Cardiac muscle cell (in vitro differentiated cells and primary cell): ENCODE measurements around the gene CUBN. TPM values are rescaled to one million over a fixed set of nuclear protein-coding genes. Genes with fewer than 3 reads are reported as not detected.

ENCODE experiments used
- DNase-seq, 2 donors: peaks; one replicate each; pipeline versions ENCODE4 v3.0.0 to v3.0.0-alpha.2; 2010 to 2017; ENCODE audit warnings: low read depth in 1 of 2, low spot score in 1 of 2
- H3K27ac ChIP-seq: fragments of 200-600 bp; sonication (generic); 2 replicates; pipeline ENCODE4 v1.5.1; 2016
- H3K27me3 ChIP-seq: fragments of 200-600 bp; sonication (generic); 2 replicates; pipeline ENCODE4 v1.6.0; 2016; ENCODE audit warnings: control low read depth
- H3K36me3 ChIP-seq: fragments of 200-600 bp; sonication (generic); 2 replicates; pipeline ENCODE4 v1.5.1; 2016; ENCODE audit warnings: control low read depth
- H3K4me1 ChIP-seq: fragments of 200-600 bp; sonication (generic); 2 replicates; pipeline ENCODE4 v1.8.1; 2017; ENCODE audit warnings: low read depth, mild to moderate bottlenecking, mixed run types
- H3K4me3 ChIP-seq: fragments of 200-600 bp; sonication (generic); 2 replicates; pipeline ENCODE4 v1.5.1; 2016; ENCODE audit warnings: mild to moderate bottlenecking
- H3K9me3 ChIP-seq: fragments of 200-600 bp; sonication (generic); 2 replicates; pipeline ENCODE4 v1.5.1; 2017; ENCODE audit warnings: low read depth, mild to moderate bottlenecking, control low read depth
- polyA plus RNA-seq: library from polyadenylated mRNA; unstranded; fragments of >200 nt; fragmentation: Nextera tagmentation; extraction: Ambion mirVana; gene quantifications from 2 replicates; pipeline ENCODE4 v1.2.1, GENCODE V29; 2016
- total RNA-seq: library from RNA; depleted of rRNA; stranded (reverse); fragments of >200 nt; gene quantifications from 2 replicates; pipeline ENCODE4 v1.2.3, GENCODE V29; 2016
- TF ChIP-seq, protein P1 (sequence below): IDR thresholded peaks from 2 replicates; pipeline ENCODE4 v1.5.1; 2012; ENCODE audit warnings: low read depth, mild to moderate bottlenecking, low read length

Gene CUBN
- total and polyA plus RNA-seq, 2 experiments from 2014 or later = 0.79 to 2.7 TPM

DNA sequence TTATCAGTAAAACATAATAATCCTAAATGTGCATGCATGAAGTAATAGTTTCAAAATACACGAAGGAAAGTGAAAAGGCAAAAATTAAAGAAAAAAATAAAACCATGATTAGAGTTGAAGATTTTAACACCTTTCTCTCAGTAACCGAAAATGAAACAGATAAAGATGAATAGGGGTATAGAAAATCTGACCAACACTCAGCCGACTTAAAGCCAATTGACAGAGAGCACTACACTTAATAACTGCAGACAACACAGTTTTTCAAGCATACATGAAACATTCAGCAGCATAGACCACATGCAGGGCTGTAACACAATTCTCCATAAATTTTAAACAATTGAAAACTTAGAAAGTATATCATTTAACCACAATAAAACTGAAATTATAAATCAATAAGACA lies 76.1 kb downstream of the CUBN start:
- Histone ChIP-seq H3K36me3 (no peaks in the 10 kb centered on the region), H3K27ac (no peak overlapping the region), H3K4me3 (no peak overlapping the region), H3K27me3 (no peaks in the 10 kb centered on the region), H3K4me1 (no peaks in the 10 kb centered on the region), H3K9me3 (no peaks in the 10 kb centered on the region)
- TF ChIP-seq, protein P1, sequence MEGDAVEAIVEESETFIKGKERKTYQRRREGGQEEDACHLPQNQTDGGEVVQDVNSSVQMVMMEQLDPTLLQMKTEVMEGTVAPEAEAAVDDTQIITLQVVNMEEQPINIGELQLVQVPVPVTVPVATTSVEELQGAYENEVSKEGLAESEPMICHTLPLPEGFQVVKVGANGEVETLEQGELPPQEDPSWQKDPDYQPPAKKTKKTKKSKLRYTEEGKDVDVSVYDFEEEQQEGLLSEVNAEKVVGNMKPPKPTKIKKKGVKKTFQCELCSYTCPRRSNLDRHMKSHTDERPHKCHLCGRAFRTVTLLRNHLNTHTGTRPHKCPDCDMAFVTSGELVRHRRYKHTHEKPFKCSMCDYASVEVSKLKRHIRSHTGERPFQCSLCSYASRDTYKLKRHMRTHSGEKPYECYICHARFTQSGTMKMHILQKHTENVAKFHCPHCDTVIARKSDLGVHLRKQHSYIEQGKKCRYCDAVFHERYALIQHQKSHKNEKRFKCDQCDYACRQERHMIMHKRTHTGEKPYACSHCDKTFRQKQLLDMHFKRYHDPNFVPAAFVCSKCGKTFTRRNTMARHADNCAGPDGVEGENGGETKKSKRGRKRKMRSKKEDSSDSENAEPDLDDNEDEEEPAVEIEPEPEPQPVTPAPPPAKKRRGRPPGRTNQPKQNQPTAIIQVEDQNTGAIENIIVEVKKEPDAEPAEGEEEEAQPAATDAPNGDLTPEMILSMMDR = no peak
- no peak for DNase-seq

DNA sequence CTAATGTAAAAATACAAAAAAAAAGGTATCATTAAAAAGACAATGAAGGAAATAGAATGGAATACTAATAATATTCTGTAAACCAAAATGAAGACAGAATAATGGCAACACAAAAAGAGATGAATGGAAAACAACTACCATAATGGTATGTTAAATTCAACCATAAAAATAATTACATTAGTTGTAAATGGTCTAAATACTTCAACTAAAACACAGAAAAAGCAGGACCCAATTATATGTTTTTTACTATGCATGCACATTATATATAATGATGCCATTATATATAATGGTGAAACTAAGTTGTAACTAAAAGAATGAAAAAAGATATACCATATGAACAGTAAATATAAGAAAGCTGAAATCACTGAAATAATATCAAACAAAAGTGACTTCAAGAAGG lies 76.5 kb downstream of the CUBN start:
- no peaks in the 10 kb centered on the region for H3K36me3 ChIP-seq
- TF ChIP-seq, protein P1 = no peak
- no peak for DNase-seq
- H3K4me3 ChIP-seq = no peak overlapping the region
- no peak overlapping the region for H3K27ac ChIP-seq
- no peaks in the 10 kb centered on the region for H3K9me3 ChIP-seq
- no peaks in the 10 kb centered on the region for H3K4me1 ChIP-seq
- no peaks in the 10 kb centered on the region for H3K27me3 ChIP-seq

DNA sequence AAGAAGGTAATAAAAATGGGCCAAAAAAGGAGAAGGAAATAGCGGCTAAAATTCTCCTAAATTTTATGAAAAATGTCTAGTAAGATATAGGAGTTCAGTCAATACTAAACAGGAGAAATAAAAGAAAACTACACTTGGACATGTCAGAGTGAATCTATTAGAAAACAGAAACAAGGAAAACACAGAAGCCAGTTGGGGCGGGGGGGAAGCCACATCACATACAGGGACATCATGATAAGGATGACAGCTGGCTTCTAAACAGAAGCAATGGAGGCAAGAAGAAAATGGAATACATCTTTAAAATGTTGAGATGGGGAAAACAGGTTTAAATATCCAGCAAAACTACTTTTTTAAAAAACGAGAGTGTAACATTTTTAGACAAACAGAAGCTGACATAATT lies 77.8 kb downstream of the CUBN start:
- Histone ChIP-seq H3K4me1 (no peaks in the 10 kb centered on the region), H3K27me3 (no peaks in the 10 kb centered on the region), H3K36me3 (no peaks in the 10 kb centered on the region), H3K27ac (no peak overlapping the region), H3K4me3 (no peak overlapping the region), H3K9me3 (no peaks in the 10 kb centered on the region)
- TF ChIP-seq, protein P1 = no peak
- no peak for DNase-seq

DNA sequence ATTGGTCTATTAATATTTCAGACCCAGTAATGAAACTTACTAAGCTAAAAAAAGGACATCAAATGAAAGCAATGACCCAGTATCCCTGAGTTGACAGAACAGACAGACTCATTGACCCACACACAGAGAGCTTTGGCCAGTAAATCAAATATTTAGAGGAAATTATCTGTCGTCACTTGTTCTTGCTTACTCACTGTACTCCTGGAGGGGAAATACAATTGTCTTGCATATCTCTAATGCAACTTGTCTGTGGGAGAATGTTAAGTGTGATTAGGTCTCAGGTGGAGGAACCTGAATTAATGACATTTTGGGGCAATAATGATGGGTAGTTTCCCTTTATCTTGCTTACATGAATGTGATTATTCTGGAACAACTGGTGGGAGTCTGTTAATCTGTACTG lies 80.4 kb downstream of the CUBN start:
- no peak overlapping the region for H3K27ac ChIP-seq

DNA sequence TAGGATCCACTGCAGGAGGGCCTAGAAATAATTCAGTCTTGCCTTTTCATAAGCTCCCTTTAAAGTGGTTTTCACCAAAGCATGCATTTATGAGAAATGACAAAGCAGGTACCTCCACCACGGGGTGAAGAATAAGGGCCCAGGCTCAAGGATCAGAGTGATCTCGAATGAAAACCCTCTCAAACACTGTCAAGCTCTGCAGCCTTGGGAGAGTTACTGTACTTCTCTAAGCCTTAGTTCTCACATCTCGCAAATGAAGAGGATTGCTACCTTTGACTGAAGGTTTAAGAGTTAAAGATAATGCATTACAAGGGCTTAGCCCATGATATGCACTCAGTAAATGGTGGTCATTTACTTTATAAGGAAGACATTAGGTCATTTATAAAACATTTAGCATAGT lies 81.7 kb downstream of the CUBN start:
- DNase-seq = no peak
- TF ChIP-seq, protein P1 = no peak
- no peaks in the 10 kb centered on the region for H3K36me3 ChIP-seq
- no peaks in the 10 kb centered on the region for H3K9me3 ChIP-seq
- no peak overlapping the region for H3K27ac ChIP-seq
- no peaks in the 10 kb centered on the region for H3K4me1 ChIP-seq
- H3K4me3 ChIP-seq = no peak overlapping the region
- no peaks in the 10 kb centered on the region for H3K27me3 ChIP-seq

More for the DNA sequence above, 80.4 kb downstream of the CUBN start:
- no peaks in the 10 kb centered on the region for H3K4me1 ChIP-seq
- H3K9me3 ChIP-seq = no peaks in the 10 kb centered on the region
- H3K4me3 ChIP-seq = no peak overlapping the region
- DNase-seq = no peak
- H3K27me3 ChIP-seq = no peaks in the 10 kb centered on the region
- TF ChIP-seq, protein P1 = no peak
- H3K36me3 ChIP-seq = no peaks in the 10 kb centered on the region

DNA sequence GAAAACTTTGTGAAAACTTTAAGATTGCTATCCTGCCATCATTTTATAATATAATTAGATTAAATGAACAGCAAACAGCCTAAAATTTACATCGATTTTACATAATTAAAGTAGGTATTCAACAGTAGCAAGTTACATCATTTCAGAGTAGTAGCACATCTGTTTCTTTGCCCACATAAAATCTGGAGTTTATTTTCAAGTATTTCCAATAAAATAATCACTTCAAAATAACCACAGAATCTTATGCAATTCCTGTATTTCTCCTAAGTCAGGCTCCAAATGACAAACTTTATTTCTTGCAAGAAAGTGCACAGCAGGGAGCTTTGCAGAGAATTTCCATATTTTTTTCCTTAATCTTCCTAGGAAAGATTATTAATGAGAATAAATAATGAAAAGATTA lies 82.6 kb downstream of the CUBN start:
- no peaks in the 10 kb centered on the region for H3K4me1 ChIP-seq
- H3K36me3 ChIP-seq = no peaks in the 10 kb centered on the region
- H3K27ac ChIP-seq = no peak overlapping the region
- no peak overlapping the region for H3K4me3 ChIP-seq
- no peaks in the 10 kb centered on the region for H3K9me3 ChIP-seq
- TF ChIP-seq, protein P1 = no peak
- no peak for DNase-seq
- H3K27me3 ChIP-seq = no peaks in the 10 kb centered on the region
